ENCODE data around the gene TKT. TPM values are rescaled to one million over a fixed set of nuclear protein-coding genes. Genes with fewer than 3 reads are reported as not detected.

The TKT gene
- total and polyA plus RNA-seq, 2 of the 8 experiments (the other 6 are each of a cell fraction or from before 2014, with no cell fraction given) = 418 to 986 TPM

GRCh38 chr3:53218131-53218530, 37.7 kb downstream of the TKT start:
- no peak overlapping the region for H4K5ac ChIP-seq (ENCODE audit: insufficient read length, low read depth, low read length)
- H3K79me2 ChIP-seq (ENCODE audit: control insufficient read depth in 1 of 2, insufficient read depth in 2 of 2, low read length in 2 of 2) = no peaks in the 10 kb centered on the region
- WGBS, 2 experiments (ENCODE audit: extremely low coverage in 1 of 2, insufficient coverage in 1 of 2, insufficient read length in 1 of 2, insufficient replicate concordance in 2 of 2, low coverage in 1 of 2, low lambda C conversion rate in 2 of 2, missing lambda C conversion rate in 1 of 2) = 71% methylated on average over 2 of the region's 2 CpGs; no CpG with 5 or more reads in 1 of the 2 experiments
- no peak overlapping the region for H3K4me2 ChIP-seq (ENCODE audit: insufficient read depth in 1 of 2, low read depth in 2 of 2, low read length in 2 of 2)
- H2BK120ac ChIP-seq (replicated peaks; ENCODE audit: low read depth, low read length) = no peak overlapping the region
- H3K4me3 ChIP-seq (ENCODE audit: extremely low read depth in 1 of 4, insufficient read depth in 2 of 4, low read depth in 3 of 4, low read length in 4 of 4) = no peak overlapping the region
- FAIRE-seq = no peak
- ChIA-PET POLR2A (ENCODE audit: partially characterized antibody) (interaction anchor here (0.6 to 28.5 kb wide), 5 partner anchors 11 to 62 kb away, joined by 3 to 449 read pairs (median 3); partner anchors contain the start of genes PRKCD and TKT), CTCF (ENCODE audit: partially characterized antibody) (interaction anchor here (0.7 to 1.5 kb wide), 4 partner anchors 11 to 29 kb away, joined by 3 to 7 read pairs (median 4); no protein-coding TSS in a partner anchor)
- peaks cover 0 to 1% of the 10 kb centered on the region in 2 experiments for H4K20me1 ChIP-seq (replicated peaks in 1 of 2; ENCODE audit: control insufficient read depth in 1 of 2, insufficient read depth in 2 of 2, low read length in 2 of 2)
- no peaks in the 10 kb centered on the region for H3K23me2 ChIP-seq (ENCODE audit: low read depth, low read length)
- H3K23ac ChIP-seq (ENCODE audit: insufficient read length) = no peak overlapping the region
- no peak overlapping the region for H3K9ac ChIP-seq (replicated peaks in 1 of 4; ENCODE audit: extremely low read depth in 1 of 4, low read depth in 3 of 4, low read length in 3 of 4)
- H3K27me3 ChIP-seq (replicated peaks in 1 of 4; ENCODE audit: control insufficient read depth in 3 of 4, extremely low read depth in 1 of 4, insufficient read depth in 3 of 4, low read length in 3 of 4) = no peaks in the 10 kb centered on the region
- no peak overlapping the region for H3K4ac ChIP-seq (replicated peaks; ENCODE audit: insufficient read length, low read depth, low read length)
- H3K27ac ChIP-seq (ENCODE audit: low read depth, low read length) = no peak overlapping the region
- no peak overlapping the region for H4K8ac ChIP-seq (ENCODE audit: extremely low read depth, insufficient read depth, low read length)
- no peak overlapping the region for H2BK5ac ChIP-seq (ENCODE audit: low read depth, low read length)
- peaks cover 0 to 2% (median 0%) of the 10 kb centered on the region in 4 experiments; a peak in 1 of 7 replicates for H3K4me1 ChIP-seq (replicated peaks in 1 of 4; ENCODE audit: control insufficient read depth in 3 of 4, insufficient read depth in 4 of 4, low read length in 3 of 4)
- H3K56ac ChIP-seq (replicated peaks; ENCODE audit: insufficient read length, low read depth, low read length) = no peak overlapping the region
- TF ChIP-seq SP1 (IDR thresholded peaks at IDR 0.05; ENCODE audit: low read depth, low read length) = no peak
- TF ChIP-seq, protein P1, sequence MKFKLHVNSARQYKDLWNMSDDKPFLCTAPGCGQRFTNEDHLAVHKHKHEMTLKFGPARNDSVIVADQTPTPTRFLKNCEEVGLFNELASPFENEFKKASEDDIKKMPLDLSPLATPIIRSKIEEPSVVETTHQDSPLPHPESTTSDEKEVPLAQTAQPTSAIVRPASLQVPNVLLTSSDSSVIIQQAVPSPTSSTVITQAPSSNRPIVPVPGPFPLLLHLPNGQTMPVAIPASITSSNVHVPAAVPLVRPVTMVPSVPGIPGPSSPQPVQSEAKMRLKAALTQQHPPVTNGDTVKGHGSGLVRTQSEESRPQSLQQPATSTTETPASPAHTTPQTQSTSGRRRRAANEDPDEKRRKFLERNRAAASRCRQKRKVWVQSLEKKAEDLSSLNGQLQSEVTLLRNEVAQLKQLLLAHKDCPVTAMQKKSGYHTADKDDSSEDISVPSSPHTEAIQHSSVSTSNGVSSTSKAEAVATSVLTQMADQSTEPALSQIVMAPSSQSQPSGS (IDR thresholded peaks at IDR 0.05; ENCODE audit: low read length) = no peak
- DNase-seq (ENCODE audit: low read depth in 1 of 2, low spot score in 2 of 2) = no peak
- no peak overlapping the region for H3K14ac ChIP-seq (ENCODE audit: insufficient read length)
- peak overlapping the region; percentile 74 for H4K91ac ChIP-seq (replicated peaks; ENCODE audit: insufficient read length, low read length)
- H3K9me3 ChIP-seq (ENCODE audit: insufficient read depth in 2 of 2, low read depth in 1 of 2, low read length in 1 of 2) = no peaks in the 10 kb centered on the region
- H3K36me3 ChIP-seq (ENCODE audit: control insufficient read depth in 2 of 4, insufficient read depth in 4 of 4, low read length in 3 of 4) = 0 out of 8 replicates have a peak, but pooled peaks cover 0 to 2% (median under 1%) of the 10 kb centered on the region in 4 experiments
- H2AK5ac ChIP-seq (ENCODE audit: low read depth, low read length) = no peak overlapping the region
- no peak overlapping the region for H2BK12ac ChIP-seq (ENCODE audit: low read depth, low read length)
- H2BK20ac ChIP-seq (ENCODE audit: low read length) = no peak overlapping the region
- no peak overlapping the region for H2BK15ac ChIP-seq (ENCODE audit: low read length)
- no peak overlapping the region for H2AFZ ChIP-seq (ENCODE audit: low read length)
- H3K79me1 ChIP-seq (ENCODE audit: low read depth, low read length) = no peaks in the 10 kb centered on the region
- H3K18ac ChIP-seq (ENCODE audit: extremely low read depth, low read length) = no peak overlapping the region

Data from H1 (cell line).